Natural killer cell (primary cell): Measurements from ENCODE around the gene GARNL3. TPM values are rescaled to one million over a fixed set of nuclear protein-coding genes. Genes with fewer than 3 reads are reported as not detected.

ENCODE experiments used
- ATAC-seq, 3 donors: fragments of 150-1000 bp in 2 of 3; fragments of 200-7000 bp in 1 of 3; cut with Tn5 transposase; 1 replicate in 1 of 3; 2 replicates in 2 of 3; pipeline ENCODE4 v1.10.0; 2021; ENCODE audit warnings: mild to moderate bottlenecking in 2 of 3, moderate library complexity in 2 of 3
- DNase-seq, 2 donors: peaks; one replicate each; pipeline versions ENCODE4 v3.0.0 to v3.0.0-alpha.2; 2013 to 2021; ENCODE audit warnings: mixed read lengths in 1 of 2
- H3K27ac ChIP-seq: one replicate; pipeline ENCODE4 v1.5.1; 2013; ENCODE audit warnings: mild to moderate bottlenecking, low read length
- H3K27me3 ChIP-seq: one replicate; pipeline ENCODE4 v1.6.1; 2013; ENCODE audit warnings: low read length; ENCODE audit not compliant: control insufficient read depth, insufficient read depth
- H3K36me3 ChIP-seq: one replicate; pipeline ENCODE4 v1.6.1; 2013; ENCODE audit warnings: low read length; ENCODE audit not compliant: control insufficient read depth, insufficient read depth
- H3K4me1 ChIP-seq: one replicate; pipeline ENCODE4 v1.6.1; 2013; ENCODE audit warnings: low read length; ENCODE audit not compliant: control insufficient read depth, insufficient read depth
- H3K4me3 ChIP-seq: one replicate; pipeline ENCODE4 v1.5.1; 2013; ENCODE audit warnings: low read length
- H3K9me3 ChIP-seq: one replicate; pipeline ENCODE4 v1.6.1; 2013; ENCODE audit warnings: low read length; ENCODE audit not compliant: control insufficient read depth, insufficient read depth
- H3K27ac Mint-ChIP-seq, 2 donors: one replicate each; pipeline ENCODE4 v1.8.0; 2022; ENCODE audit warnings: mild to moderate bottlenecking in 2 of 2, mixed read lengths in 2 of 2, moderate library complexity in 1 of 2
- H3K27me3 Mint-ChIP-seq, 2 donors: one replicate each; pipeline ENCODE4 v1.8.0; 2022; ENCODE audit warnings: low read depth in 2 of 2, mixed read lengths in 2 of 2
- H3K36me3 Mint-ChIP-seq: one replicate; pipeline ENCODE4 v1.8.0; 2022; ENCODE audit warnings: mixed read lengths
- H3K4me1 Mint-ChIP-seq, 2 donors: one replicate each; pipeline ENCODE4 v1.8.0; 2022; ENCODE audit warnings: mixed read lengths in 2 of 2
- H3K4me3 Mint-ChIP-seq: one replicate; pipeline ENCODE4 v1.8.0; 2022; ENCODE audit warnings: mild to moderate bottlenecking, moderate library complexity, mixed read lengths
- H3K9me3 Mint-ChIP-seq, 2 donors: one replicate each; pipeline ENCODE4 v1.8.0; 2022; ENCODE audit warnings: mixed read lengths in 2 of 2
- WGBS: methylation state at CpG from one replicate; pipeline ENCODE4 v1.1.7; 2013; ENCODE audit warnings: missing lambda C conversion rate; ENCODE audit not compliant: insufficient coverage; 5-methylcytosine and 5-hydroxymethylcytosine counted together
- intact Hi-C: fragments of 100-400 bp; cut with micrococcal nuclease; formaldehyde crosslinking; loops from one replicate; pipeline ENCODE4 v1.14.2; 2022
- total RNA-seq, 4 donors: library from RNA; stranded (reverse); fragments of 120-200 nt in 1 of 4; gene quantifications; one replicate each; pipeline versions ENCODE4 v1.2.3 to v1.2.4, GENCODE V29; 2013 to 2022
- TF ChIP-seq, protein P1 (sequence below): fragments of 200-600 bp; IDR thresholded peaks from one replicate; pipeline ENCODE4 v1.8.0; 2022; ENCODE audit warnings: antibody characterized with exemption

Gene GARNL3
- total RNA-seq, 3 donors from 2014 or later (not counting 1 experiment from before 2014, with no cell fraction given): 3.8 to 6.0 (median 6.0) TPM

DNA sequence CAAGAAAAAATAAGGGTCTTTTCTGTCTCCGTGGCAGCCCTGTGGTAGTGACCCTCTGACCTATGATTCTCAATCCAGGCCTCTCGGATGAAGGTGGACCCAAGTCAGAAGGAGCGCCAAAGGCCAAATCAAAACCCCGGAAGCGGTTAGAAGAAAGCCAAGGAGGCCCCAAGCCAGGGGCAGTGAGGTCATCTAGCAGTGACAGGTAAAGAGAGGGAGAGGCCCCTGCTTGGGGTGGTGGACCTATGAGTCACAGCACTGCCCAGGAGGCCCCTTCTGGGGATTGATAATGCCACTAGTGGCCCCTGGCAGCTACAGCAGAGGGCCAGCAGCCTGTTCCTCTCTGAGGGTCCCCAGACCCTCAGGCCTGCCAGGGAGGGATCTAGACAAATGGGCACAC lies 126.0 kb downstream of the GARNL3 start:
- H3K9me3 Mint-ChIP-seq: no peaks in the 10 kb centered on the region
- H3K4me3 Mint-ChIP-seq: no peak overlapping the region
- TF ChIP-seq, protein P1, sequence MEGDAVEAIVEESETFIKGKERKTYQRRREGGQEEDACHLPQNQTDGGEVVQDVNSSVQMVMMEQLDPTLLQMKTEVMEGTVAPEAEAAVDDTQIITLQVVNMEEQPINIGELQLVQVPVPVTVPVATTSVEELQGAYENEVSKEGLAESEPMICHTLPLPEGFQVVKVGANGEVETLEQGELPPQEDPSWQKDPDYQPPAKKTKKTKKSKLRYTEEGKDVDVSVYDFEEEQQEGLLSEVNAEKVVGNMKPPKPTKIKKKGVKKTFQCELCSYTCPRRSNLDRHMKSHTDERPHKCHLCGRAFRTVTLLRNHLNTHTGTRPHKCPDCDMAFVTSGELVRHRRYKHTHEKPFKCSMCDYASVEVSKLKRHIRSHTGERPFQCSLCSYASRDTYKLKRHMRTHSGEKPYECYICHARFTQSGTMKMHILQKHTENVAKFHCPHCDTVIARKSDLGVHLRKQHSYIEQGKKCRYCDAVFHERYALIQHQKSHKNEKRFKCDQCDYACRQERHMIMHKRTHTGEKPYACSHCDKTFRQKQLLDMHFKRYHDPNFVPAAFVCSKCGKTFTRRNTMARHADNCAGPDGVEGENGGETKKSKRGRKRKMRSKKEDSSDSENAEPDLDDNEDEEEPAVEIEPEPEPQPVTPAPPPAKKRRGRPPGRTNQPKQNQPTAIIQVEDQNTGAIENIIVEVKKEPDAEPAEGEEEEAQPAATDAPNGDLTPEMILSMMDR: no peak
- no peaks in the 10 kb centered on the region for H3K9me3 ChIP-seq
- H3K4me1 ChIP-seq: peaks cover 18% of the 10 kb centered on the region
- no peaks in the 10 kb centered on the region for H3K36me3 ChIP-seq
- H3K4me1 Mint-ChIP-seq: peaks cover 14 to 15% of the 10 kb centered on the region in 2 donors
- intact Hi-C loops: loop anchor here (10.0 kb wide), 1 partner anchor 166 kb away; no protein-coding TSS in a partner anchor
- 61% methylated on average over 5 of the region's 5 CpGs for WGBS
- DNase-seq (no peak), ATAC-seq (no peak)
- H3K27me3 Mint-ChIP-seq: peaks cover 30 to 50% of the 10 kb centered on the region in 2 donors
- no peak overlapping the region for H3K4me3 ChIP-seq
- H3K27ac Mint-ChIP-seq: no peak overlapping the region
- no peaks in the 10 kb centered on the region for H3K36me3 Mint-ChIP-seq
- peaks cover 39% of the 10 kb centered on the region for H3K27me3 ChIP-seq
- H3K27ac ChIP-seq: no peak overlapping the region

DNA sequence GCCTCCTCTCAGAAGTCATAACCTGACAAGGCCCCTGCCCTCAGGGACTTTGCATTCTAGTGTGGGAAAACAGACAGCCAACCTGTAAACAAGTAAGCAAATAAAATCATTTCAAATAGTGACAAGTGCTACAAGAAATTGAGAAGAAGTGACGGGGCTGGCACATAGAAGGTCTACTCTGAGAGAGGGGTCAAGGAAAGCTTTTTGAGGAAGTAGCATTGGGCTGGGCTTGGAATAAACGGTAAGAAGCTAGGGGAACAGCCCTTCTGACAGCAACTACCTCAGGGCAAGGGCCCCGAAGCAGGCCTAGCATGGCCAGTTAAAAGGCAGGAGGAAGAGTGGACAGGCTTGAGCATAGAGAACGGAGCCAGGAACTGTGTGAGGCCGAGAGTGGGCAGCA lies 127.6 kb downstream of the GARNL3 start:
- intact Hi-C loops: loop anchor here (10.0 kb wide), 1 partner anchor 167 kb away; no protein-coding TSS in a partner anchor
- no peak for ATAC-seq

DNA sequence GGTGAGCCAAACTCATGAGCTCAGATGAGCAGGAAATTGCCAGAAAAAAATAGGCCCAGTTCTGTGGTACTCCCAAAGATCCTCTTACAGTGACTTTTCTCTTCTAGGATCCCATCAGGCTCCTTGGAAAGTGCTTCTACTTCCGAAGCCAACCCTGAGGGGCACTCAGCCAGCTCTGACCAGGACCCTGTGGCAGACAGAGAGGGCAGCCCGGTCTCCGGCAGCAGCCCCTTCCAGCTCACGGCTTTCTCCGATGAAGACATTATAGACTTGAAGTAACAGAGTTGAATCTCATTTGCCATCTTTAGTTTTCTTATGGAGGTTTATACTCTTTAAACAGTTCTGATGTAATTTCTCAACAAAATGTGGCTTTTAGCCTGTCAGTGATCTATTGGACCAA lies 128.4 kb downstream of the GARNL3 start:
- ATAC-seq: no peak
- no peak for DNase-seq
- no peaks in the 10 kb centered on the region for H3K36me3 Mint-ChIP-seq
- H3K9me3 ChIP-seq: no peaks in the 10 kb centered on the region
- TF ChIP-seq, protein P1: no peak
- H3K4me3 ChIP-seq: no peak overlapping the region
- H3K27ac Mint-ChIP-seq: no peak overlapping the region
- H3K4me1 Mint-ChIP-seq: peaks cover 14 to 22% of the 10 kb centered on the region in 2 donors
- H3K27me3 ChIP-seq: peaks cover 27% of the 10 kb centered on the region
- intact Hi-C loops: loop anchor here (10.0 kb wide), 1 partner anchor 168 kb away; no protein-coding TSS in a partner anchor
- H3K4me1 ChIP-seq: peaks cover 27% of the 10 kb centered on the region
- H3K27ac ChIP-seq: no peak overlapping the region
- WGBS: 93% methylated on average over 5 of the region's 5 CpGs
- no peaks in the 10 kb centered on the region for H3K9me3 Mint-ChIP-seq
- H3K4me3 Mint-ChIP-seq: no peak overlapping the region
- peaks cover 21 to 34% of the 10 kb centered on the region in 2 donors for H3K27me3 Mint-ChIP-seq
- H3K36me3 ChIP-seq: no peaks in the 10 kb centered on the region

More for the DNA sequence above, 127.6 kb downstream of the GARNL3 start:
- peaks cover 15 to 21% of the 10 kb centered on the region in 2 donors for H3K4me1 Mint-ChIP-seq
- TF ChIP-seq, protein P1: no peak
- no peak for DNase-seq
- H3K27me3 Mint-ChIP-seq: peaks cover 21 to 34% of the 10 kb centered on the region in 2 donors
- no peaks in the 10 kb centered on the region for H3K36me3 ChIP-seq
- H3K9me3 ChIP-seq: no peaks in the 10 kb centered on the region
- WGBS: 58% methylated on average over 5 of the region's 5 CpGs
- H3K27me3 ChIP-seq: peaks cover 25% of the 10 kb centered on the region
- H3K36me3 Mint-ChIP-seq: no peaks in the 10 kb centered on the region
- no peak overlapping the region for H3K27ac Mint-ChIP-seq
- H3K4me3 Mint-ChIP-seq: no peak overlapping the region
- no peak overlapping the region for H3K4me3 ChIP-seq
- H3K9me3 Mint-ChIP-seq: no peaks in the 10 kb centered on the region
- peaks cover 27% of the 10 kb centered on the region for H3K4me1 ChIP-seq
- no peak overlapping the region for H3K27ac ChIP-seq

DNA sequence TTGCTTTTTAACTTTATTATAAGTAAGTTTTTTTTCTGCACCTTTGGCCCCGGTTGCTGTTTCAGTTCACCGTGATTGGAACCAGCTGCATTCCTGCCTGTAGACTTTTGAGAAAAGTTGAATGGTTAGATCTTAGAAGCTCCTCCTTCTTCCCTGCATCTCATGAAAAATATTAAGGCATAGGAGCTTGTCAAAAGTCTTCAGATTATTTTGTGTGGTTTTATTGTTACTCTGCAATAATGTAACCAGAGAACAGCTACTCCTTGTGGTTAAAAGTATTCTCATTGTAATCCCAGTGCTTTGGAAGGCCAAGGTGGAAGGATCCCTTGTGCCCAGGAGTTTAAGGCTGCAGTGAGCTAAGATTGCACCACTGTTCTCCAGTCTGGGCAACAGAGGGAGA lies 129.1 kb downstream of the GARNL3 start:
- no peak overlapping the region for H3K27ac ChIP-seq
- peaks cover 14 to 19% of the 10 kb centered on the region in 2 donors for H3K4me1 Mint-ChIP-seq
- no peak overlapping the region for H3K4me3 ChIP-seq
- H3K27me3 ChIP-seq: peaks cover 34% of the 10 kb centered on the region
- H3K9me3 ChIP-seq: no peaks in the 10 kb centered on the region
- H3K9me3 Mint-ChIP-seq: no peaks in the 10 kb centered on the region
- H3K36me3 ChIP-seq: no peaks in the 10 kb centered on the region
- peaks cover 27% of the 10 kb centered on the region for H3K4me1 ChIP-seq
- H3K27ac Mint-ChIP-seq: no peak overlapping the region
- intact Hi-C loops: loop anchor here (10.0 kb wide), 1 partner anchor 169 kb away; no protein-coding TSS in a partner anchor
- H3K36me3 Mint-ChIP-seq: no peaks in the 10 kb centered on the region
- WGBS: no CpG with 5 or more reads among the region's 2 CpGs
- peaks cover 23 to 31% of the 10 kb centered on the region in 2 donors for H3K27me3 Mint-ChIP-seq
- no peak for ATAC-seq
- DNase-seq: no peak
- no peak overlapping the region for H3K4me3 Mint-ChIP-seq
- TF ChIP-seq, protein P1: no peak
